OCI-LY3 (cell line): Measurements from ENCODE around the gene RNASEL.

Experiments
- CTCF ChIP-seq: fragments of 200-600, 300-600 bp; sonication (generic); IDR thresholded peaks from 2 replicates; pipeline ENCODE4 v1.5.1; 2014; ENCODE audit warnings: antibody characterized with exemption, low read length, low read depth
- EZH2phosphoT487 ChIP-seq: fragments of 200-600 bp; shearing (Covaris generic); IDR thresholded peaks from 2 replicates; pipeline ENCODE4 v1.6.1; 2018; ENCODE audit warnings: antibody characterized with exemption, mixed run types, low read depth

GRCh38 chr1:182617014-182617429 is 28.0 kb upstream of the RNASEL start:
- TF ChIP-seq CTCF: no peak
- no peak for TF ChIP-seq EZH2phosphoT487
